HepG2 (cell line): Measurements from ENCODE around the gene LRP10. TPM values are rescaled to one million over a fixed set of nuclear protein-coding genes. Genes with fewer than 3 reads are reported as not detected.

ENCODE experiments used
- ATF2 ChIP-seq: sonication (generic); formaldehyde crosslinking; IDR thresholded peaks from 2 replicates; pipeline ENCODE4 v1.4.0; 2020; ENCODE audit warnings: missing genetic modification reagents
- CBX1 ChIP-seq: IDR thresholded peaks from one replicate; pipeline ENCODE4 v1.6.1; 2016; ENCODE audit warnings: antibody characterized with exemption, low read depth
- CCAR2 ChIP-seq: fragments of 200-400 bp; formaldehyde crosslinking; optimal IDR thresholded peaks from 2 replicates; pipeline ENCODE3; 2018; ENCODE audit warnings: low read depth, mild to moderate bottlenecking, low read length, moderate library complexity
- CHCHD3 ChIP-seq: sonication (generic); formaldehyde crosslinking; IDR thresholded peaks from 2 replicates; pipeline ENCODE4 v1.8.0; 2022; ENCODE audit warnings: mild to moderate bottlenecking, missing genetic modification reagents, moderate library complexity
- HDAC2 ChIP-seq: sonication (generic); formaldehyde crosslinking; IDR thresholded peaks from 2 replicates; pipeline ENCODE4 v1.4.0; 2020; ENCODE audit warnings: missing genetic modification reagents
- HMG20A ChIP-seq: IDR thresholded peaks from 2 replicates; pipeline ENCODE4 v1.6.1; 2016; ENCODE audit warnings: borderline replicate concordance
- HMG20B ChIP-seq: conservative IDR thresholded peaks from 2 replicates; pipeline ENCODE4 v1.6.1; 2016; ENCODE audit warnings: missing genetic modification reagents, missing compliant biosample characterization
- HMGA1 ChIP-seq: sonication (generic); formaldehyde crosslinking; conservative IDR thresholded peaks from 2 replicates; pipeline ENCODE4 v1.4.0; 2020; ENCODE audit warnings: missing genetic modification reagents
- ISL2 ChIP-seq: sonication (generic); formaldehyde crosslinking; IDR thresholded peaks from 2 replicates; pipeline ENCODE4 v1.5.0; 2020; ENCODE audit warnings: missing genetic modification reagents
- KLF12 ChIP-seq: sonication (generic); formaldehyde crosslinking; IDR thresholded peaks from 2 replicates; pipeline ENCODE4 v1.4.0; 2020; ENCODE audit warnings: missing genetic modification reagents, borderline replicate concordance
- MEIS1 ChIP-seq: sonication (generic); formaldehyde crosslinking; IDR thresholded peaks from 2 replicates; pipeline ENCODE4 v1.9.0; 2021; ENCODE audit warnings: mild to moderate bottlenecking, missing genetic modification reagents, moderate library complexity, borderline replicate concordance
- NFIB ChIP-seq: sonication (generic); formaldehyde crosslinking; IDR thresholded peaks from 2 replicates; pipeline ENCODE4 v1.9.0; 2021; ENCODE audit warnings: missing genetic modification reagents, mild to moderate bottlenecking, borderline replicate concordance
- NR2C2 ChIP-seq: sonication (generic); formaldehyde crosslinking; IDR thresholded peaks from 2 replicates; pipeline ENCODE4 v1.4.0; 2020; ENCODE audit warnings: missing genetic modification reagents, mild to moderate bottlenecking, moderate library complexity, borderline replicate concordance
- PCBP2 ChIP-seq: fragments of 200-400 bp; formaldehyde crosslinking; optimal IDR thresholded peaks from 2 replicates; pipeline ENCODE3; 2018; ENCODE audit warnings: low read length, low read depth; ENCODE audit not compliant: poor library complexity, severe bottlenecking
- PHF20 ChIP-seq: sonication (generic); formaldehyde crosslinking; IDR thresholded peaks from 2 replicates; pipeline ENCODE4 v1.5.0; 2020; ENCODE audit warnings: mild to moderate bottlenecking, missing genetic modification reagents
- POGZ ChIP-seq: sonication (generic); formaldehyde crosslinking; IDR thresholded peaks from 2 replicates; pipeline ENCODE4 v1.4.0; 2020; ENCODE audit warnings: mild to moderate bottlenecking, missing genetic modification reagents
- RERE ChIP-seq: IDR thresholded peaks from 2 replicates; pipeline ENCODE4 v1.6.1; 2016; ENCODE audit warnings: low read depth, missing genetic modification reagents, missing compliant biosample characterization
- RFXAP ChIP-seq: sonication (generic); formaldehyde crosslinking; IDR thresholded peaks from 2 replicates; pipeline ENCODE4 v1.4.0; 2020; ENCODE audit warnings: missing genetic modification reagents, borderline replicate concordance
- ZBTB1 ChIP-seq: sonication (generic); formaldehyde crosslinking; IDR thresholded peaks from 2 replicates; pipeline ENCODE4 v1.4.0; 2020; ENCODE audit warnings: missing genetic modification reagents, borderline replicate concordance
- ZFP1 ChIP-seq: IDR thresholded peaks from 2 replicates; pipeline ENCODE4 v1.6.1; 2016
- ZNF446 ChIP-seq: sonication (generic); formaldehyde crosslinking; IDR thresholded peaks from 2 replicates; pipeline ENCODE4 v1.5.0; 2020; ENCODE audit warnings: mild to moderate bottlenecking, missing genetic modification reagents
- polyA plus RNA-seq, 8 experiments: library from polyadenylated mRNA; depleted of rRNA in 3 of 8; stranded (reverse) in 7 of 8; unstranded in 1 of 8; fragments of >200 nt; fragmentation: Illumina TruSeq in 4 of 8; extraction: Trizol in 4 of 8; gene quantifications; 2 replicates each; pipeline versions ENCODE4 v1.2.1 to v1.2.3, GENCODE V29; 2011 to 2016; ENCODE audit warnings: low read depth in 4 of 8, missing spikeins in 1 of 8, mixed read lengths in 1 of 8; ENCODE audit not compliant: insufficient read depth in 1 of 8
- total RNA-seq, 5 experiments: library from RNA; depleted of rRNA; stranded (reverse); fragments of >200 nt; fragmentation: Illumina TruSeq; extraction: Trizol; gene quantifications; 2 replicates each; pipeline ENCODE4 v1.2.3, GENCODE V29; 2016; ENCODE audit warnings: low read depth in 1 of 5
- TF ChIP-seq, protein P1 (sequence below): sonication (generic); formaldehyde crosslinking; IDR thresholded peaks from 2 replicates; pipeline ENCODE4 v1.4.0; 2020; ENCODE audit warnings: missing genetic modification reagents

LRP10 gene
- total and polyA plus RNA-seq, 2 of the 13 experiments (the other 11 are each of a cell fraction or from before 2014, with no cell fraction given): 16.9 to 45.2 TPM

DNA sequence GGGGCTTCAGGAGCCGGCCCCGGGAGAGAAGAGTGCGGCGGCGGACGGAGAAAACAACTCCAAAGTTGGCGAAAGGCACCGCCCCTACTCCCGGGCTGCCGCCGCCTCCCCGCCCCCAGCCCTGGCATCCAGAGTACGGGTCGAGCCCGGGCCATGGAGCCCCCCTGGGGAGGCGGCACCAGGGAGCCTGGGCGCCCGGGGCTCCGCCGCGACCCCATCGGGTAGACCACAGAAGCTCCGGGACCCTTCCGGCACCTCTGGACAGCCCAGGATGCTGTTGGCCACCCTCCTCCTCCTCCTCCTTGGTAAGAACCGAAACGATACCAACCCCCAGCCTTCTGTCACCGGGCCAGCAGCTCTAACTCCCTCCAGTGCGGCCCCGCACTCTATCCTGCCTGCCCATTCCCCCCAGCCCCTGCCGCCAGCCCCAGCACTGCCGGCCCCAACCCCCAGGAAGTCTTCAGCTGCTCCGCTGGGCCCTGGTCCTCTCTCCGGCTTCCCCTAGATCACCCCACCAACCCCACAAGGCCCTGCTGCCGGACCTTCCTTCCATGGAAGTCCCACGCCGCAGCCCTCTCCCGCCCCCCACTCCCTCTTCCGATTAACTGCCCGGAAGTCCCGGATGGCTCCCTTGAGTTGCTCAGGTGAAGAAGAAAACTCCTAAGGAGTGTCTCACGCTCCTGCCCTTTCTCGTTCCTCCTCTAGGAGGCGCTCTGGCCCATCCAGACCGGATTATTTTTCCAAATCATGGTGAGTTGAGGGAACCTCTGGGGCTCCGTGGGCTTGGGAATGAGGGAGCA is 693 bp downstream of the LRP10 start (continued):
- TF ChIP-seq, protein P1, sequence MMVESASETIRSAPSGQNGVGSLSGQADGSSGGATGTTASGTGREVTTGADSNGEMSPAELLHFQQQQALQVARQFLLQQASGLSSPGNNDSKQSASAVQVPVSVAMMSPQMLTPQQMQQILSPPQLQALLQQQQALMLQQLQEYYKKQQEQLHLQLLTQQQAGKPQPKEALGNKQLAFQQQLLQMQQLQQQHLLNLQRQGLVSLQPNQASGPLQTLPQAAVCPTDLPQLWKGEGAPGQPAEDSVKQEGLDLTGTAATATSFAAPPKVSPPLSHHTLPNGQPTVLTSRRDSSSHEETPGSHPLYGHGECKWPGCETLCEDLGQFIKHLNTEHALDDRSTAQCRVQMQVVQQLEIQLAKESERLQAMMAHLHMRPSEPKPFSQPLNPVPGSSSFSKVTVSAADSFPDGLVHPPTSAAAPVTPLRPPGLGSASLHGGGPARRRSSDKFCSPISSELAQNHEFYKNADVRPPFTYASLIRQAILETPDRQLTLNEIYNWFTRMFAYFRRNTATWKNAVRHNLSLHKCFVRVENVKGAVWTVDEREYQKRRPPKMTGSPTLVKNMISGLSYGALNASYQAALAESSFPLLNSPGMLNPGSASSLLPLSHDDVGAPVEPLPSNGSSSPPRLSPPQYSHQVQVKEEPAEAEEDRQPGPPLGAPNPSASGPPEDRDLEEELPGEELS (CRISPR knock-in tag): no peak
- TF ChIP-seq HMG20A (CRISPR knock-in tag) (no peak), ISL2 (CRISPR knock-in tag) (no peak), PCBP2 (peak; percentile 67), HDAC2 (peak; percentile 51; the same call in 1 of the 2 replicates), NFIB (CRISPR knock-in tag) (no peak), HMGA1 (no peak), ZBTB1 (CRISPR knock-in tag) (0 out of 2 replicates have a peak, but pooled peaks have one; percentile 57), PHF20 (CRISPR knock-in tag) (no peak), HMG20B (CRISPR knock-in tag) (0 out of 2 replicates have a peak, but pooled peaks have one; percentile 6), KLF12 (no peak), CHCHD3 (peak; percentile 59; the same call in 1 of the 2 replicates), CBX1 (no peak), ATF2 (peak; percentile 34), RFXAP (CRISPR knock-in tag) (no peak; the same call in 1 of the 2 replicates), CCAR2 (peak; percentile 82), RERE (no peak), ZNF446 (peak; percentile 75; the same call in 1 of the 2 replicates), NR2C2 (CRISPR knock-in tag) (0 out of 2 replicates have a peak, but pooled peaks have one; percentile 15), POGZ (CRISPR knock-in tag) (no peak), MEIS1 (CRISPR knock-in tag) (no peak), ZFP1 (CRISPR knock-in tag) (no peak)
